HepG2 (cell line): ENCODE measurements around the gene ADAM10. TPM values are rescaled to one million over a fixed set of nuclear protein-coding genes. Genes with fewer than 3 reads are reported as not detected.

Experiments used
- ATAC-seq: fragments of 200-7000 bp; cut with Tn5 transposase; 3 replicates; pipeline ENCODE4 v1.9.1; 2020; ENCODE audit warnings: mild to moderate bottlenecking, moderate library complexity
- BruUV-seq: library from RNA; stranded (reverse); fragments of 400-500 nt; replicated peaks from 2 replicates; lab custom pipeline; 2021; lab: Mats Ljungman, UMichigan
- CTCF ChIA-PET: fragments of 300-600 bp; formaldehyde crosslinking; extraction: SDS; loops from one replicate; lab custom pipeline; 2021; ENCODE audit warnings: low total read pairs, inconsistent platforms, low intra/inter-chr PET ratio; lab: Yijun Ruan, JAX
- POLR2A ChIA-PET: fragments of 350-600 bp; sonication (Branson Sonifier 250); formaldehyde crosslinking; loops from one replicate; lab custom pipeline; 2020; ENCODE audit warnings: antibody characterized with exemption, inconsistent platforms; lab: Yijun Ruan, JAX
- DNase-seq: peaks from one replicate; pipeline ENCODE4 v3.0.0-alpha.2; 2015; ENCODE audit warnings: low spot score
- FAIRE-seq: peaks from 3 replicates; lab custom pipeline; 2011; peaks lifted over from hg19 to GRCh38; lab: Jason Lieb, UNC
- H2AFZ ChIP-seq: one replicate; pipeline ENCODE4 v1.6.1; 2011; ENCODE audit warnings: low read length, inconsistent platforms
- H3K27ac ChIP-seq: fragments of 300-600 bp; 3 replicates; pipeline ENCODE4 v1.8.0; 2011; ENCODE audit warnings: mixed run types, mild to moderate bottlenecking, mixed read lengths, low read length, inconsistent platforms; ENCODE audit not compliant: insufficient read depth; ENCODE audit errors: extremely low read length
- H3K27me3 ChIP-seq, 2 experiments: fragments of 200-600 bp in 1 of 2; 2 replicates in 1 of 2; 3 replicates in 1 of 2; pipeline versions ENCODE4 v1.6.0 to v1.8.0; 2011; ENCODE audit warnings: low read length in 2 of 2, mild to moderate bottlenecking in 2 of 2, moderate library complexity in 2 of 2, inconsistent platforms in 1 of 2; ENCODE audit not compliant: insufficient read depth in 2 of 2, control insufficient read depth in 1 of 2
- H3K36me3 ChIP-seq, 2 experiments: fragments of 200-600 bp in 1 of 2; replicated peaks in 1 of 2; 2 replicates in 1 of 2; 3 replicates in 1 of 2; pipeline versions ENCODE4 v1.5.1 to v1.8.0; 2011; ENCODE audit warnings: low read length in 2 of 2, inconsistent platforms in 1 of 2; ENCODE audit not compliant: insufficient read depth in 2 of 2, control insufficient read depth in 1 of 2
- H3K4me1 ChIP-seq: 2 replicates; pipeline ENCODE4 v1.5.1; 2012; ENCODE audit warnings: low read length, inconsistent platforms; ENCODE audit not compliant: insufficient read depth
- H3K4me2 ChIP-seq: 2 replicates; pipeline ENCODE4 v1.6.0; 2011; ENCODE audit warnings: low read depth, low read length, inconsistent platforms
- H3K4me3 ChIP-seq, 3 experiments: fragments of 200-600 bp in 1 of 3; sonication (generic), shearing (Covaris generic) in 1 of 3; replicated peaks in 1 of 3; 2 replicates each; pipeline ENCODE4 v1.5.1; 2011 to 2016; ENCODE audit warnings: low read length in 3 of 3, inconsistent platforms in 2 of 3, low read depth in 2 of 3, mild to moderate bottlenecking in 2 of 3, control low read depth in 1 of 3, mixed read lengths in 1 of 3; ENCODE audit not compliant: insufficient read depth in 1 of 3
- H3K79me2 ChIP-seq: one replicate; pipeline ENCODE4 v1.6.1; 2011; ENCODE audit warnings: low read length, inconsistent platforms; ENCODE audit not compliant: insufficient read depth
- H3K9ac ChIP-seq: 2 replicates; pipeline ENCODE4 v1.6.0; 2011; ENCODE audit warnings: mild to moderate bottlenecking, low read depth, low read length, inconsistent platforms; ENCODE audit not compliant: insufficient read depth
- H3K9me3 ChIP-seq: 2 replicates; pipeline ENCODE4 v1.5.1; 2012; ENCODE audit warnings: mild to moderate bottlenecking, low read length
- H4K20me1 ChIP-seq: 2 replicates; pipeline ENCODE4 v1.6.0; 2011; ENCODE audit warnings: inconsistent platforms, mild to moderate bottlenecking, low read length, moderate library complexity; ENCODE audit not compliant: insufficient read depth
- BORCS8-MEF2B ChIP-seq: sonication (generic); formaldehyde crosslinking; IDR thresholded peaks from 2 replicates; pipeline ENCODE4 v1.8.0; 2022; ENCODE audit warnings: mild to moderate bottlenecking, missing genetic modification reagents
- GTF3A ChIP-seq: sonication (generic); formaldehyde crosslinking; conservative IDR thresholded peaks from 2 replicates; pipeline ENCODE4 v1.4.0; 2020; ENCODE audit warnings: mild to moderate bottlenecking, missing genetic modification reagents
- KDM5A ChIP-seq: fragments of 200-600 bp; sonication (generic); IDR thresholded peaks from 2 replicates; pipeline ENCODE4 v1.7.0; 2018; ENCODE audit warnings: antibody characterized with exemption, mild to moderate bottlenecking, low read length, borderline replicate concordance
- TRIM24 ChIP-seq: sonication (generic); formaldehyde crosslinking; IDR thresholded peaks from 2 replicates; pipeline ENCODE4 v1.8.0; 2022; ENCODE audit warnings: mild to moderate bottlenecking, missing genetic modification reagents
- ZFP36 ChIP-seq: fragments of 150-350 bp; IDR thresholded peaks from 2 replicates; pipeline ENCODE4 v1.6.1; 2018; ENCODE audit warnings: borderline replicate concordance, low read length, low read depth; ENCODE audit not compliant: partially characterized antibody
- ZKSCAN5 ChIP-seq: sonication (generic); formaldehyde crosslinking; IDR thresholded peaks from 2 replicates; pipeline ENCODE4 v1.5.1; 2020; ENCODE audit warnings: mild to moderate bottlenecking, missing genetic modification reagents
- ZNF33B ChIP-seq: sonication (generic); formaldehyde crosslinking; IDR thresholded peaks from 2 replicates; pipeline ENCODE4 v1.5.1; 2020; ENCODE audit warnings: mild to moderate bottlenecking, missing genetic modification reagents
- ZNF75D ChIP-seq: sonication (generic); formaldehyde crosslinking; IDR thresholded peaks from 2 replicates; pipeline ENCODE4 v1.8.1; 2023; ENCODE audit warnings: missing genetic modification reagents, mild to moderate bottlenecking, borderline replicate concordance
- ZNF780A ChIP-seq: sonication (generic); formaldehyde crosslinking; IDR thresholded peaks from 2 replicates; pipeline ENCODE4 v1.8.0; 2022; ENCODE audit warnings: mild to moderate bottlenecking, missing genetic modification reagents, moderate library complexity
- WGBS: methylation state at CpG from one replicate; pipeline ENCODE4 v1.1.6; 2017; ENCODE audit warnings: low lambda C conversion rate; 5-methylcytosine and 5-hydroxymethylcytosine counted together
- in situ Hi-C: cut with HindIII; loops from 2 replicates; pipeline ENCODE4 v1.10.0; 2017; ENCODE audit warnings: low pct_unique_long_range_greater_than_20kb; ENCODE audit not compliant: extremely low pct_ligation_motif_present
- intact Hi-C: fragments of 100-400 bp; cut with micrococcal nuclease; formaldehyde crosslinking; loops from one replicate; pipeline ENCODE4 v1.10.0; 2022; ENCODE audit not compliant: unreplicated experiment
- polyA plus RNA-seq, 8 experiments: library from polyadenylated mRNA; depleted of rRNA in 3 of 8; stranded (reverse) in 7 of 8; unstranded in 1 of 8; fragments of >200 nt; fragmentation: Illumina TruSeq in 4 of 8; extraction: Trizol in 4 of 8; gene quantifications; 2 replicates each; pipeline versions ENCODE4 v1.2.1 to v1.2.3, GENCODE V29; 2011 to 2016; ENCODE audit warnings: low read depth in 4 of 8, missing spikeins in 1 of 8, mixed read lengths in 1 of 8; ENCODE audit not compliant: insufficient read depth in 1 of 8
- total RNA-seq, 5 experiments: library from RNA; depleted of rRNA; stranded (reverse); fragments of >200 nt; fragmentation: Illumina TruSeq; extraction: Trizol; gene quantifications; 2 replicates each; pipeline ENCODE4 v1.2.3, GENCODE V29; 2016; ENCODE audit warnings: low read depth in 1 of 5
- TF ChIP-seq, protein P1 (sequence below): sonication (generic); formaldehyde crosslinking; IDR thresholded peaks from 2 replicates; pipeline ENCODE4 v1.4.0; 2020; ENCODE audit warnings: missing genetic modification reagents, borderline replicate concordance
- TF ChIP-seq, protein P2 (sequence below): sonication (generic); formaldehyde crosslinking; IDR thresholded peaks from 2 replicates; pipeline ENCODE4 v1.5.0; 2020; ENCODE audit warnings: mild to moderate bottlenecking, missing genetic modification reagents, borderline replicate concordance
- TF ChIP-seq, protein P3 (sequence below): sonication (generic); formaldehyde crosslinking; IDR thresholded peaks from 2 replicates; pipeline ENCODE4 v1.5.1; 2020; ENCODE audit warnings: mild to moderate bottlenecking, missing genetic modification reagents, moderate library complexity
- TF ChIP-seq, protein P4 (sequence below): sonication (generic); formaldehyde crosslinking; IDR thresholded peaks from 2 replicates; pipeline ENCODE4 v1.5.0; 2020; ENCODE audit warnings: missing genetic modification reagents
- TF ChIP-seq, protein P5 (sequence below): sonication (generic); formaldehyde crosslinking; IDR thresholded peaks from 2 replicates; pipeline ENCODE4 v1.5.0; 2020; ENCODE audit warnings: missing genetic modification reagents

The ADAM10 gene
- total and polyA plus RNA-seq, 2 of the 13 experiments (the other 11 are each of a cell fraction or from before 2014, with no cell fraction given): 92.7 to 125 TPM

DNA sequence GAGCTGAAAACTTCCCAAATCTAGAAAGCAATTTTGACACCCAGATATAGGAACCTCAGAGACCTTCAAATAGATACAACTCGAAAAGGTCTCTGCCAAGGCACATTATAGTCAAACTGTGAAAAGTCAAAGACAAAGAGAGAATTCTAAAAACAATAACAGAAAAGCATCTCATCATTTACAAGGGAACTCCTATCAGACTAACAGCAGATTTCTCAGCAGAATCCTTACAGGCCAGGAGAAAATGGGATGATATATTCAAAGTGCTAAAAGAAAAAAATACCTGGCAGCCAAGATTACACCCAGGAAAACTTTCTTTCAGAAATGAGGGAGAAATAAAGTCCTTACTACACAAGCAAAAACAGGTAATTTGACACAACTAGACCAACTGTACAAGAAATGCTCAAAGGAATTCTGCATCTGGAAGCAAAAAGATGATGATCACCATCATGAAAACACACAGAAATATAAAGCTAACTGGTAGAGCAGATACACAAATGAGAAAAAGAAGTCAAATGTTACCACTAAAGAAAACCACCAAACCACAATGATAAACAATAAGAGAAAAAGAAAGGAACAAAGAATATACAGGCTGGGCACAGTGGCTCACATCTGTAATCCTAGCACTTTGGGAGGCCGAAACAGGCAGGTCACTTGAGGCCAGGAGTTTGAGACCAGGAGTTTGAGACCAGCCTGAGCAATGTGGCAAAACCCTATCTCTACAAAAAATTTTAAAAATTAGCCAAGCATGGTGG, 50.4 kb downstream of the ADAM10 start:
- Histone ChIP-seq H3K79me2 (peaks cover 67% of the 10 kb centered on the region), H3K4me2 (no peak overlapping the region), H3K9me3 (peaks cover 8% of the 10 kb centered on the region), H3K9ac (no peak overlapping the region), H3K4me3 (no peak overlapping the region), H3K4me1 (0 out of 2 replicates have a peak, but pooled peaks cover 6% of the 10 kb centered on the region), H3K27ac (no peak overlapping the region), H4K20me1 (peaks cover 11% of the 10 kb centered on the region; the same call in 1 of the 2 replicates), H3K36me3 (peaks cover 2 to 10% of the 10 kb centered on the region in 2 experiments; a peak in 2 of 5 replicates), H2AFZ (no peak overlapping the region), H3K27me3 (no peaks in the 10 kb centered on the region)
- in situ Hi-C loops: no loop called here
- intact Hi-C loops: no loop called here
- WGBS: 100% methylated on average over 2 of the region's 2 CpGs
- CTCF ChIA-PET: no interaction called here
- POLR2A ChIA-PET: no interaction called here
- no peak for ATAC-seq
- DNase-seq: no peak
- BruUV-seq: no TSS peak
- FAIRE-seq: no peak
- TF ChIP-seq TRIM24 (no peak), ZNF33B (no peak), BORCS8-MEF2B (CRISPR knock-in tag) (no peak), KDM5A (no peak), ZNF780A (no peak), ZNF75D (no peak), GTF3A (CRISPR knock-in tag) (no peak), ZKSCAN5 (CRISPR knock-in tag) (no peak), ZFP36 (no peak)
- TF ChIP-seq, protein P1, sequence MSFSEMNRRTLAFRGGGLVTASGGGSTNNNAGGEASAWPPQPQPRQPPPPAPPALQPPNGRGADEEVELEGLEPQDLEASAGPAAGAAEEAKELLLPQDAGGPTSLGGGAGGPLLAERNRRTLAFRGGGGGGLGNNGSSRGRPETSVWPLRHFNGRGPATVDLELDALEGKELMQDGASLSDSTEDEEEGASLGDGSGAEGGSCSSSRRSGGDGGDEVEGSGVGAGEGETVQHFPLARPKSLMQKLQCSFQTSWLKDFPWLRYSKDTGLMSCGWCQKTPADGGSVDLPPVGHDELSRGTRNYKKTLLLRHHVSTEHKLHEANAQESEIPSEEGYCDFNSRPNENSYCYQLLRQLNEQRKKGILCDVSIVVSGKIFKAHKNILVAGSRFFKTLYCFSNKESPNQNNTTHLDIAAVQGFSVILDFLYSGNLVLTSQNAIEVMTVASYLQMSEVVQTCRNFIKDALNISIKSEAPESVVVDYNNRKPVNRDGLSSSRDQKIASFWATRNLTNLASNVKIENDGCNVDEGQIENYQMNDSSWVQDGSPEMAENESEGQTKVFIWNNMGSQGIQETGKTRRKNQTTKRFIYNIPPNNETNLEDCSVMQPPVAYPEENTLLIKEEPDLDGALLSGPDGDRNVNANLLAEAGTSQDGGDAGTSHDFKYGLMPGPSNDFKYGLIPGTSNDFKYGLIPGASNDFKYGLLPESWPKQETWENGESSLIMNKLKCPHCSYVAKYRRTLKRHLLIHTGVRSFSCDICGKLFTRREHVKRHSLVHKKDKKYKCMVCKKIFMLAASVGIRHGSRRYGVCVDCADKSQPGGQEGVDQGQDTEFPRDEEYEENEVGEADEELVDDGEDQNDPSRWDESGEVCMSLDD (CRISPR knock-in tag): no peak
- TF ChIP-seq, protein P2, sequence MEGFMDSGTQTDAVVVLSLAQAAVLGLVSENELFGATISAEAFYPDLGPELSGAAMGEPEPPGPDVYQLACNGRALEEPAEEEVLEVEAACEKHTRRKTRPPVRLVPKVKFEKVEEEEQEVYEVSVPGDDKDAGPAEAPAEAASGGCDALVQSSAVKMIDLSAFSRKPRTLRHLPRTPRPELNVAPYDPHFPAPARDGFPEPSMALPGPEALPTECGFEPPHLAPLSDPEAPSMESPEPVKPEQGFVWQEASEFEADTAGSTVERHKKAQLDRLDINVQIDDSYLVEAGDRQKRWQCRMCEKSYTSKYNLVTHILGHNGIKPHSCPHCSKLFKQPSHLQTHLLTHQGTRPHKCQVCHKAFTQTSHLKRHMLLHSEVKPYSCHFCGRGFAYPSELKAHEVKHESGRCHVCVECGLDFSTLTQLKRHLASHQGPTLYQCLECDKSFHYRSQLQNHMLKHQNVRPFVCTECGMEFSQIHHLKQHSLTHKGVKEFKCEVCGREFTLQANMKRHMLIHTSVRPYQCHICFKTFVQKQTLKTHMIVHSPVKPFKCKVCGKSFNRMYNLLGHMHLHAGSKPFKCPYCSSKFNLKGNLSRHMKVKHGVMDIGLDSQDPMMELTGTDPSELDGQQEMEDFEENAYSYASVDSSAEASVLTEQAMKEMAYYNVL (CRISPR knock-in tag): no peak
- TF ChIP-seq, protein P3, sequence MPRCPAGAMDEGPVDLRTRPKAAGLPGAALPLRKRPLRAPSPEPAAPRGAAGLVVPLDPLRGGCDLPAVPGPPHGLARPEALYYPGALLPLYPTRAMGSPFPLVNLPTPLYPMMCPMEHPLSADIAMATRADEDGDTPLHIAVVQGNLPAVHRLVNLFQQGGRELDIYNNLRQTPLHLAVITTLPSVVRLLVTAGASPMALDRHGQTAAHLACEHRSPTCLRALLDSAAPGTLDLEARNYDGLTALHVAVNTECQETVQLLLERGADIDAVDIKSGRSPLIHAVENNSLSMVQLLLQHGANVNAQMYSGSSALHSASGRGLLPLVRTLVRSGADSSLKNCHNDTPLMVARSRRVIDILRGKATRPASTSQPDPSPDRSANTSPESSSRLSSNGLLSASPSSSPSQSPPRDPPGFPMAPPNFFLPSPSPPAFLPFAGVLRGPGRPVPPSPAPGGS: no peak
- TF ChIP-seq, protein P4, sequence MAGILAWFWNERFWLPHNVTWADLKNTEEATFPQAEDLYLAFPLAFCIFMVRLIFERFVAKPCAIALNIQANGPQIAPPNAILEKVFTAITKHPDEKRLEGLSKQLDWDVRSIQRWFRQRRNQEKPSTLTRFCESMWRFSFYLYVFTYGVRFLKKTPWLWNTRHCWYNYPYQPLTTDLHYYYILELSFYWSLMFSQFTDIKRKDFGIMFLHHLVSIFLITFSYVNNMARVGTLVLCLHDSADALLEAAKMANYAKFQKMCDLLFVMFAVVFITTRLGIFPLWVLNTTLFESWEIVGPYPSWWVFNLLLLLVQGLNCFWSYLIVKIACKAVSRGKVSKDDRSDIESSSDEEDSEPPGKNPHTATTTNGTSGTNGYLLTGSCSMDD (CRISPR knock-in tag): no peak
- TF ChIP-seq, protein P5, sequence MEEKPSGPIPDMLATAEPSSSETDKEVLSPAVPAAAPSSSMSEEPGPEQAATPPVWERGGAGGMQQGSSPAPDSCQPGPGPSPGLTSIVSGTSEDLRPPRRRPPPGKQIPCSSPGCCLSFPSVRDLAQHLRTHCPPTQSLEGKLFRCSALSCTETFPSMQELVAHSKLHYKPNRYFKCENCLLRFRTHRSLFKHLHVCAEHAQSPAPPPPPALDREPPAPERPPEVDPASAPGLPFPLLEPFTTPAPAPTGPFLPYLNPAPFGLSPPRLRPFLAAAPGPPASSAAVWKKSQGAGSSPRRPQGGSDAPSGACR (CRISPR knock-in tag): no peak
